Dedifferentiated amniotic fluid mesenchymal stem cell (primary cell): ENCODE results near the gene CEP70.
"Not testable (repeated sequence)": the region's sequence is repeated elsewhere in the genome, so short reads cannot be mapped to it uniquely, and the experiment has no call there.

Source experiments
- DNase-seq: peaks from one replicate; pipeline ENCODE4 v3.0.0-alpha.2; 2016; ENCODE audit errors: extremely low spot score

CEP70 gene

GRCh38 chr3:138594150-138594934 lies at the start of gene CEP70:
Gene CEP70 (minus strand): TSS chr3:138594260. CDS start chr3:138572927, 21,333 bp downstream.
- DNase-seq, result peak; percentile 93

DNA sequence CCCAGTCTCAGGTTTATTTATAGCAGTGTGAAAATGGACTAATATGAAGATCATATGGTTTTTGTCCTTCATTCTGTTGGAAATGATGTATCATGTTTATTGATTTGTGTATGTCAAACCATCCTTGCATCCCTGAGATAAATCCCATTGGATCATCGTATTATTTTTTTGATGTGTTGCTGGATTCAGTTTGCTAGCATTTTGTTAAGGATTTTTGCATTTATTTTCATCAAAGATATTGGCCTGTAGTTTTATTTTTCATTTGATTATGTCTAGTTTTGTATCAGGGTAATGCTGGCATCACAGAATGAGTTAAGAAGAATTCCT lies 48.8 kb upstream of the CEP70 start:
- no peak for DNase-seq

- DNase-seq, result no peak
Measured at GRCh38 chr3:138642226-138642926, 48.3 kb upstream of the CEP70 start.

GRCh38 chr3:138640537-138640936 lies 46.5 kb upstream of the CEP70 start:
- no peak for DNase-seq

DNA sequence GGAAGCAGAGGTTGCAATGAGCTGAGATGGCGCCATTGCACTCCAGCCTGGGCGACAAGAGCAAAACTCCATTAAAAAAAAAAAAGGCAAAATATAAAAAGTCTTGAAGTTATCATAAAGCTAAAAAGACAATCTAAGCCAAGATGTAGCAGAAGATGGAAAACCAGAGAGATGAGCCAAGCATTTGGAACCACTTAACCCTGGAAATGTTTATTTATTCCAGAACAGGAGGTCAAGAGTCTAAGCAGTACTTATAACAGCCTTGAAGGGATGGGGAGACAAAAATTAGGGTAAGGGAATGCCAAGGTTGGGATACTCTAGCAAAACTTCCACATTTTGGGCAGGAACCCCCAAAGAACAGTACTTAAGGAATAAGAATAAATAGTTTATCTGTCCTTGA lies 44.6 kb upstream of the CEP70 start:
- DNase-seq, result no peak

GRCh38 chr3:138629526-138629925 lies 35.5 kb upstream of the CEP70 start:
- no peak for DNase-seq

GRCh38 chr3:138625707-138626365 lies 31.8 kb upstream of the CEP70 start:
- no peak for DNase-seq

- DNase-seq, result no peak
Measured at GRCh38 chr3:138624518-138624917, 30.5 kb upstream of the CEP70 start.

- no peak for DNase-seq
Measured at GRCh38 chr3:138620431-138620830, 26.4 kb upstream of the CEP70 start.

GRCh38 chr3:138615462-138615861 lies 21.4 kb upstream of the CEP70 start:
- no peak for DNase-seq

DNA sequence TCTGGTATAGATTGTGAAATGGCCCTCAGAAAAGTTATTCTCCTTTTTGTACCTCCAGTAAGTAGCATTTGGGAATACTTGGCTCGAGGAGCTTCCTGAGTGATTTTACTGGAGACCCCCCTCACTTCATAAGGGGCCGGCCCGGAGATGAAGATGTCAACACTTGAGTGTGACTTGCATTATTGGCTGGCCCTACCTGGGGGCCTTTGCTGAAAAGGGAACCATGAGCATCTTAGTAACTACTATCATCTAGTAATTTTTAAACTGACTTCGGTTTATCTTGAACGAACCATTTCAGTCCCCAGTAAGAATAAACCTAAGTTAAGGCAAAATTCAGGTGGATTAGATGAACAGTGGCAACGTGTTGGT lies 15.8 kb upstream of the CEP70 start:
- no peak for DNase-seq

DNA sequence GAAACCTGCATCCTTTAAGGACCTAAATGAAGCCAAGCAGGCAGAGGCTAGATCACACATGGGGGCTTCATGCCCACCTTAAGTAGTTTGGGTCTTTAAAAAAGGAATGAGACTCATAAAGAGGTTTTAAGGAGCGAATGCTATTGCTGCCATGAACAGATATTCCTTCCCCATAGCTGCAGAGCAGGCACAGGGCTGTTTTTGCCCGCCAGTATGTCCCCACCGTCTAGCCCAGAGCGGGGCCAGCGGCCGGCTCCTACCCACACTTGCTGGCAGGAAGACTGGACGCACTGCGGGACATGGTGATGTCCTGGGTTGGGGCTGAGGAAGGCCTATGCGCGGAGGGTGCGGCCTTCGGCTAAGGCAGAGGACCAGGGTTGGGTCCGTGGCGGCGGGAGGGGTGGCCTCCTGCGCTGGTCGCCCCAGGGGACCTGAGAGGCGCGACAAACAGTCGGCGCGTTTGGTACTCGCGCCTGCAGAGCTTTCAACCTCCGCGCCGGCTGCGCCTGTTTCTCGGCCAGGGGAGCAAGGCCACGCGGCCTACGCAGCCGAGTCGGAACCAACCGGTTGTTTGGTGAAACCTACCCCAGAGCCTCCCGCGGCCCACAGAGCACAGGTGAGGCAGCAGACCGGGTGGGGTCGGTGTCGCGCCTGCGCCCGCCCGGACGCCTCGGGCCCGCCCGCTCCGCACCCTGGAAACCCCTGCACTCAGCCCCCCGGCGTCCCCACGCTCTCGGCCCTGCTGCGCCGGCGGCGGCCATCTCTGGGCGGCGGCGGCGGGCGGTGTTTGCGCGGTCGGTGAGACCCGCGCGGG lies 14.5 kb upstream of the CEP70 start, which contains the start of gene FAIM:
Gene FAIM (plus strand): TSS at position 450 of the 814 bp plus-strand sequence. CDS start 10,956 bp downstream, outside the sequence.
- peak; percentile 37 for DNase-seq

DNA sequence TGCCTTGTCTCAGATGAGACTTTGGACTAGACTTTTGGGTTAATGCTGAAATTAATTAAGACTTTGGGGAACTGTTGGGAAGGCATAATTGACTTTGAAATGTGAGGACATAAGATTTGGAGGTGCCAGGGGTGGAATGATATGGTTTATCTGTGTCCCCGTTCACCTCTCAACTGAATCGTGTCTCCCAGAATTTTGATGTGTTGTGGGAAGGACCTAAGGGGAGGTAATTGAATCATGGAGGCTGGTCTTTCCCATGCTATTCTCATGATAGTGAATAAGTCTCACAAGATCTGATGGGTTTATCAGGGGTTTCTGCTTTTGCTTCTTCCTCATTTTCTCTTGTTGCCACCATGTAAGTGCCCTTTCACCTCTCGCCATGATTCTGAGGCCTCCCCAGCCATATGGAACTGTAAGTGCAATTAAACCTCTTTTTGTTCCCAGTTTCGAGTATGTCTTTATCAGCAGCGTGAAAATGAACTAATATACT lies 10.1 kb upstream of the CEP70 start:
- not testable (repeated sequence) for DNase-seq

DNA sequence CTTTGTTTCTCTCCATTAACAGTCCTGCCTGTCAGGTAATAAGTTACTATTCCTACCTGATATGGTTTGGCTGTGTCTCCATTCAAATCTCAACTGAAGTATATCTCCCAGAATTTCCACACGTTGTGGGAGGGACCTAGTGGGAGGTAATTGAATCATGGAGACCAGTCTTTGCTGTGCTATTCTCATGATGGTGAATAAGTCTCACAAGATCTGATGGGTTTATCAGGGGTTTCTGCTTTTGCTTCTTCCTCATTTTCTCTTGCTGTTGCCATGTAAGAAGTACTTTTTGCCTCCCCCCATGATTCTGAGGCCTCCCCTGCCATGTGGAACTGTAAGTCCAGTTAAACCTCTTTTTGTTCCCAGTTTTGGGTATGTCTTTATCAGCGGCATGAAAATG lies 7.6 kb upstream of the CEP70 start:
- not testable (repeated sequence) for DNase-seq

DNA sequence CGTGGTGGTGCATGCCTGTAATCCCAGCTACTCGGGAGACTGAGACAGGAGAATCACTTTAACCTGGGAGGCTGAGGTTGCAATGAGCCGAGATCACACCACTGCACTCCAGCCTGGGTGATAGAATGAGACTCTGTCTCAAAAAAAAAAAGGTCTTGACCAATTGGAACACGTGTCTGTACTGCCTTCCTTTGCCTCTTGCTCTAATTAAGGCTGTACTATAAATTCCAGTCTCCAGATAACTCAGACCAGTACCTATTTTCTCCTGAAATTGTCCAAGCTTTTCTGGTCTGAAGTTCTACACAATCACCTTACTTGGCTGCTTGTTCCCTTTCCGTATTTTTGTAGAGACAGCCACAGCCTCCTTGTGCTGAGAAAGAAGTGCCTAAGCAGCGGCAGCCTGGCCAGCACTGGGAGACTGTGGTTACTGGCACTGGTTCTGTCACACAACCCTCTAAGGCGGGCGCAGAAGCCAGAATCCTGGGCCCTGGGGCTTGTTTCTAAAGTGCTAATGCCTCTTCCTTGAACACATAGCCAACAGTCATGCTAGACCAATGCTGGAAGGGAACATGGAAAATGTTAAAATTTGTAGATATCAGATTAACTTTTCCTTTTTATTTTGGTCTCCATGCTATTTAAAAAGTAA lies 6.2 kb upstream of the CEP70 start:
- no peak for DNase-seq

- DNase-seq, result no peak
Measured at GRCh38 chr3:138598534-138598933, 4.5 kb upstream of the CEP70 start.

GRCh38 chr3:138597186-138597976 lies 3.3 kb upstream of the CEP70 start:
- DNase-seq, result not testable (repeated sequence)

DNA sequence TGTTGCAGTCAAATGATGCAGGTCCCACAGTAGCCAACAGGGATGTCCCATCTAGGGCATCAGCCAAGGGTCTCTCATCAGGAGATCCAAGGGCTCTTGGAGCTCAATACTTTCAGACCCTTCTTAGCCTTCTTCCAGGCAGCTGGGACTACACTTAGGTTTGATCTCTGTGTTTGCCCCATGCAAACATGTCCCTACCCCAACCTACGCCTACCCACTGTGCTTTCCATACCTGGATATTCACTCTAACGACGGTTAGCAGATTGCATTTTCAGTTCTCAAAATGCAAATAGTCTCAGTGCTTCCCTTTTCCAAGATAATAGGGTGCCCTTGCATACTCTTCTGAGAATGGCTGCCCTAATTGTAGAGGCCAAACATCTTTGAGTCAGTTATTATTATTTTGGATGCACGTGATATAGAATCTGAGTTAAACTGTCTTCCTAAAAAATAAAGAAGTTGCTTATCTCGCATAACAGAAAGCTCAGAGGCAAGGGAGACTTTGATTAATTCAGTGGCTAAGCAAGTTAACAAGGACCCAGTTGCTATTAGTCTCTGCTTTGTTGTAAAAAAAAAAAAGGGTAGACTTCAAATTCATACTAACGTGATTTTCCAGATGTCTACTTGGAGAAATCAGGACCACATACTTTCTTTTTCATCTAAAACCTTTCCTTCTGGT lies 1.0 kb upstream of the CEP70 start:
- DNase-seq, result no peak

DNA sequence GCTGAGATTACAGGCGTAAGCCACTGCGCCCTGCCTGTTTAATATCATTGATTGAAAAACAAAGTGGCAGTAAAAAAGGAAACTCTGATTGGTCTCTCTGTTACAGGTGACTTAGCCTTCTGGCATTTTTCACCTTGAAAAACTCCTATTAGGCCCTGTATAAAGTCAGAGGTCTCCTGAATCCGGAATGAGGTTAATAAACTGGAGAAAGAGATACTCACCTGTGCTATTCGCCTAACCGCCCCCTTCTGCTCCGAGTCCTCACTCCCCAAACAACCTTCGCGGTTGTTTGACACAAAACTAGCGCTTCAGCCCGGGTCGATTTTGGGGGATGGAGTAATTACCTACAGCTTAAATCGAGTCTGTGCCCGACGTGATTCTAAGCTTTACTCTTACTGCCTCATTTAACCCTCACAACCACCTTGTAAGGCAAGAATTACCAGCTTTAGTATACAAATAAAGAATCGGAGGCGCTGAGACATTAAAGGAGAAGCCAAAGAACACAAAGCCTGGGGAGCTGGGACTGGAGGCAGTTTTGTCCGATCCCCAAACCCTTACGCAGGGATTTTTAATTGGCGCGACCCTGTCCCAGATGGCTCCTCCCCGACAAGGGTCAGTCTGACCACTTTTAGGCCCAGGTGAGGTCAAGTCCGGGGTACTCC lies 441 bp downstream of the CEP70 start:
- no peak for DNase-seq
